OCI-LY3 (cell line): ENCODE results near the gene EMSY.

Source experiments
- EZH2phosphoT487 ChIP-seq: fragments of 200-600 bp; shearing (Covaris generic); IDR thresholded peaks from 2 replicates; pipeline ENCODE4 v1.6.1; 2018; ENCODE audit warnings: antibody characterized with exemption, mixed run types, low read depth
- TF ChIP-seq, protein P1 (sequence below): fragments of 200-600, 300-600 bp; sonication (generic); IDR thresholded peaks from 2 replicates; pipeline ENCODE4 v1.5.1; 2014; ENCODE audit warnings: antibody characterized with exemption, low read length, low read depth

DNA sequence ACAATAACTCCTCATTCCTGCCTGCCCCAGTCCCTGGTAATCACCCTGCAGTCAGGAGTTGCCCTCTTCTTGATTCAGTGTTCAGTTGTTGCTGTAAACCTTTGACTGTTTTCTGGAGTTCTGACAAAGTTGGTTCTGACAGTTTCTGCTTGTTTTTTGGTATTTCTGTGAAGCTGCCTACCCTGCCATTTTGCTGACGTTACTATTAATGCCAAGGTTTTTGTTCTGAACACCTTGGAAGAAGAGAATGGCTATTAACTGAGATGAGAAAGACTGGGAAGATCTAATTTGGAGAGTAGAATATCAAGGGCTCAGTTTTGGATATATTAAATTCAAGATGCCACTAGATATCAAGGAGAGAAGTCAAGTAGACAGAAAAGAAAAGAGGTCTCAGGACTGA lies 113.7 kb downstream of the EMSY start:
- TF ChIP-seq, protein P1, sequence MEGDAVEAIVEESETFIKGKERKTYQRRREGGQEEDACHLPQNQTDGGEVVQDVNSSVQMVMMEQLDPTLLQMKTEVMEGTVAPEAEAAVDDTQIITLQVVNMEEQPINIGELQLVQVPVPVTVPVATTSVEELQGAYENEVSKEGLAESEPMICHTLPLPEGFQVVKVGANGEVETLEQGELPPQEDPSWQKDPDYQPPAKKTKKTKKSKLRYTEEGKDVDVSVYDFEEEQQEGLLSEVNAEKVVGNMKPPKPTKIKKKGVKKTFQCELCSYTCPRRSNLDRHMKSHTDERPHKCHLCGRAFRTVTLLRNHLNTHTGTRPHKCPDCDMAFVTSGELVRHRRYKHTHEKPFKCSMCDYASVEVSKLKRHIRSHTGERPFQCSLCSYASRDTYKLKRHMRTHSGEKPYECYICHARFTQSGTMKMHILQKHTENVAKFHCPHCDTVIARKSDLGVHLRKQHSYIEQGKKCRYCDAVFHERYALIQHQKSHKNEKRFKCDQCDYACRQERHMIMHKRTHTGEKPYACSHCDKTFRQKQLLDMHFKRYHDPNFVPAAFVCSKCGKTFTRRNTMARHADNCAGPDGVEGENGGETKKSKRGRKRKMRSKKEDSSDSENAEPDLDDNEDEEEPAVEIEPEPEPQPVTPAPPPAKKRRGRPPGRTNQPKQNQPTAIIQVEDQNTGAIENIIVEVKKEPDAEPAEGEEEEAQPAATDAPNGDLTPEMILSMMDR = no peak
- no peak for TF ChIP-seq EZH2phosphoT487
